GM18870 (cell line): ENCODE data around the gene PLXNA4.

Source experiments
- ATAC-seq: cut with Tn5 transposase; IDR thresholded peaks from one replicate; pipeline ENCODE4 v1.9.1; 2021; ENCODE audit warnings: moderate library complexity; ENCODE audit not compliant: unreplicated experiment

The PLXNA4 gene

DNA sequence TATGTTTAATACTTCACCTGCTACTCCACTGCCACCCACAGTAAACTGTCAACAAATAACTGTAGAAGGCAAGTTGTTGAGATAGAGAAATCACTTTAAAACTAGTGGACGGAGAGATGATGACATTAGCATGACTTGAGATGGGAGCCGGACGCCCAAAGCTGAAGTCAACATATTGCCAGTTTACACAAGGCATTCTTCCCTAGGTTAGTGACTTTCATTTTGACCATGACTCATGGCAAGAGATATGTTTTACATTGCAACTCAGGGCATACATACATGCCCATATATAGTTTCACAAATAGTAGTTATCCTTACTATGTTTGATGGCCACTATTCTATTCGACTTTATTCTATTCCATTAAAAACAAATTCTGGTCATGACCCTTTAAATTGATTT lies 296.6 kb downstream of the PLXNA4 start:
- ATAC-seq: no peak

DNA sequence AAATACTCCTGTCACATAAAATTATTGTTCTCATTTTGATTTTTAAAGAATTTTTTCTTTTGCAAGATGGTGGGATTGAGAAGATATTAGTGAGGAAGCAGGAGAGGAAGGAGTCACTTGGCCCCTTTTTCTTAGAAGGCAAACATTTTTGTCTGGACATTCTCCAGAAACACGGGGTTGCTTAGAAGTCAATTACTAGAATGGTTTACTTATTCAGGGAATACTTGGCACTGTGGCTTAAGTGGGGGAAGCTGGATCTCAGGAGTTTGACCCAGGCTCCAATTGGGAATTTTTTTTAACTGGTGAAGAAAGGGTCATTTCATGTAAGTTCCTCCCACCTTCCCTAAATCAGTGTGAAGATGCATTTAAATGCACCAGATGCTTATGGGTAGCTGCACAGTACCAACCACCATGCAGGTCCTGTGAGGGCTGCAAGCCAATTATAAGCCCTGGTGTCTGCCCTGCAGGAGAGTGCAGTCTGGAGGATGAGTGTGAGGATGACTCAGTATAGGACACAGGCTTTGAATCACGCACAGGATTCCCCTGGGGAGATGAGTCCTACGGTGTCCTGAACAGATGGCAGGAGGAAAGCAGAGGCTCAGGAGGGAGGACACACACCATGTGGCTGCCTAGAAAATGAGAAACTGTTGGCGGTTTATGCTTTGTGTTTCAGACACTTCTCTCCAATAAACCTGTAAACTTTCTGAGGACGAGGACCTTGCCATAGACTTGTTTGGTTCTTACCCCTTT lies 299.1 kb downstream of the PLXNA4 start:
- no peak for ATAC-seq

DNA sequence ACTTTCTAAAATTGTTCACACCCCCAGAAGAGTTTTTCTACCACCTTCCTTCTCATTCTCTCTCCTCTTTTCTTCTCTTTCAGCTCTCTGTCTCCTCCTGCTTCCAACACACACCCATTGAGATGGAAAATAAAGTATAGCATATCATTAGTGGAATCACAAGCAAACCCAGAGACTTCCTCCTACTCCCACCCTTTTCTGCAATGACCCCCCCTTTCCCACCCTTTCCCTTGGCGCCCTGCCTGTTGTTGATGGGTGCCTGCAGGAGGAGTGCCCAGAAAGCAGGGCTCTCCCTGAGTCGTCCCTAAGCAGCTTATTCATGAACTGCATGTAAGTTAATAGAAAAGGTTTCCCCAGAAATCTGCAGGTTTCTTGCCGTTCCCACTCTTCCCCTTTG lies 300.0 kb downstream of the PLXNA4 start:
- ATAC-seq: no peak

DNA sequence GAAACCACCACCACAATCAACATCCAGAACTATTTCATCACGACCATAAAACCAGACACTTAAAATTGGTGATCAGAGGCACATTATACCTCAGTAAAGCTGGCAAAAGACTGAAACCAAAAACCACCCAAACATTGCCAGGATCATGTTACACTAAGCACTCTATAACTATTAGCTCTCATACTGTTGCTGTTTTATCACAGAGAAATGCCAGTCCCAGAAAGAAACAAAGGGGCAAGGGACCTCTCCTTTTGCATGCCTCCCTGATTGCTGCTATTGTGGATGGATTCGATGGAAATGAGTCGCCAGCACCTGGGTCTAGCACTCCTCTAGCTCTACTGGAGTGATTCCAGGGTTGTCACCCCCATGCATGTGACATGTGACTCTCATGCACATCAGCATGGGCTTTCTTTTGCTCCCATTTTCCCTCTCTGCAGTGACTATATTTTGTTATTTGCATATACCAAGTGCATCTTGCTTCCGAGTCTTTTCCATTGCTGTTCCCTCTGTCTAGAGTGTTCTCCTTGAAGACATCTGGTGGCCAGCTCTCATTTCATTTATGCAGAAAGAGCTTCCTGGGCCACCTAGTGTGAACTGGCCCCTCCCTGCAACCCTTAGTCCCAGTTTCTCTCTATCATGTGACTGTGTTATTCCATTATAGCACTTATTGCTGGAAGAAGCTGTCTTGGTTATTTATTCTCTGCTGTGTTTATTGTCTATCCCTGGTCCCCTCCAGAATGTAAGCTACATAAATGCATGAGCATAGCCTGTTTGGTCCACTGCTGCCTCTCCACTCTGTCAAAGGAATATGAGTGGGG lies 300.6 kb downstream of the PLXNA4 start:
- ATAC-seq: no peak

DNA sequence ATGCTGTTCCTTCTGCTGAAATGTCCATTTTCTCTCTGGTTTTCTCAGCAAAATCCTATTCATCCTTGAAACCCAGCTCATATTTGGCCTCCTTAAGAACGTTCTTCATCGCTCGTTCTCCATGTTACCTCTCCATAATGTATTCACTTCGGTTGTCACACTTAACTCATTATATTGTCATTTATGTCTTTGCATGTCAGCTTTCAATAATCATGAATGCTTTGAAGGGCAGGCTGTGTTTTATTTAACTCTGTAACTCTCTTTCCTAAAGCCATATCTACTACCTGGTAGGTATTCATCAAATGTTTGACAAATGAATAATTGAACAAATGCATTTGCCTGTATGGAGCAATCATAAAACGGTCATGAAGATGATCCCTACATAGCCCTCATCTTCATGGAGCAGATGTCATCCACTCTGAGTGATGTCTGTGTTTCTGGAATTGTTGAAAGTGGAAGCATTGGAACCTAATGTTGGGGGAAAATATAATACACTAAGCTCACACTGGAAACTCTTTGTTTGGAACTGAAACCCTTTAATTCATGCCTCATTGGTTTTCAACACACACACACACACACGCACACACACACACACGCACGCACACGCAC lies 303.4 kb downstream of the PLXNA4 start:
- ATAC-seq: no peak

DNA sequence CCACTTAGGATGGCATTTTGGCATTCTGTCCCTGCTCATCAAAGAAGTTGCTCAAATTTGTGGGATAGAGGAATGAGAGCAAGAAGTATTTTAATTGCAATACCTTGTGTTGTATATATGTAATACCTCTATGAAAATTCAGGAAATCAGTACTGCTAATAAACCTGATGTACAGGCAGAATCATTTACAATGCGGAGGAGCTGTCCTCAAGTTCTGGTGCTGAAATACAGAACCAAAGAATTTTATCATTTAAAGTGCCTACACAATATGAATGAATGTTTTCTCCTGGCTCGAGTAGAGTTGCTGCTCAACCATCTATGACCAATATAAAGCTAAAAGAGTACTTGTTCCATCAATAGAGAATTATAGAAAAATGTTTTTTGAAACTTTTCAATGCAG lies 305.8 kb downstream of the PLXNA4 start:
- no peak for ATAC-seq

DNA sequence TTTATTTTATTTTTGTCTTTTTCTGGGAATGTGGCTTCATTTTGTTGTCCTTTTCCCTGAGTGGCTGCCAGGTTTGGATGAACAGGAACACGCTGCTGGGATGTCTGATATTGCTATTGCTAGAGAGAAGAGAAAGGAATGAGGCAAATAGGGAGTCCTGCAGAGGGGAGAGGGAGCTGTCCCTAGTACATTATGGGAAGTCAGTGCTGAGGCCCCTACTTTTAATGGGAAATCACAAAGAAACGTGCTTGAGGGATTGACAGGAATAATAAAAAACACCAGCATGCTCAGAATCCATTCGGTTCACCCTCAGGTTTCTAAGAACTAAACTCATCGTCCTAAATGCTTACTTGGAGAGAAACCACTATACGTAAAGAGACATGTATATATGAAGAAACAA lies 306.6 kb downstream of the PLXNA4 start:
- ATAC-seq: no peak

DNA sequence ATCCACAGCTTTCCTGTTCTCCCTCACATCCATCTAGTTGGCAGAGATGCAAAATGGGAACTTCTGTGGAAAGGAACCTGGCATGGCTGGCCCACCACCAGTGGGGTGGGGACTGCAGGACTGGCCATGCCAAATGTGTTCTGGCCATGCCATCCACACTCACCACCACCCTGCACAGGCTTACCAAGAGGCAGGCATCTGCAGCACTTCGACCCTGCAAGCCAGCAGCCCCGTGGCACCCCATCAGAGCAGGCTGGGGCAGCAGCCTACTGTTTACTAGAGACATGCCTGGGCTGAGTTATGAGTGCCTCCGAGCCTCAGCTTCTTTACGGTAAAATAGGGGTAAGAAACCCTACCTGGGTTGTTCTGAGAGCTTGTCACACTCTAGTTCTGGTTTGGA lies 313.1 kb downstream of the PLXNA4 start:
- no peak for ATAC-seq

DNA sequence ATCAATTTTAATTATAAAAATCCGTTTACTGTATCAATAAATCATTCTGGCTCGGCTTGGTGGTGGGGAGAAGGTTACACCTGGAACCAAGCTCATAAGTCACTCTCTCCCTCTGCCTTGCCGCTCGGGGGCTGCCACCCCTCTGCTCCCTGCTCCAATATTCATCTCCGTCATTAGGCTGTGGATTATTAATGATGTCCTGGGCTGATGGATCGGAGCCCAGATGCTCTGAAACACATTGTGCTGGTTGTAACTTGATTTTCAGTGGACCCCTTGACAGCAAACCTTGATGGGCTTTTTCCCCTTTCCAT lies 314.2 kb downstream of the PLXNA4 start:
- ATAC-seq: no peak

DNA sequence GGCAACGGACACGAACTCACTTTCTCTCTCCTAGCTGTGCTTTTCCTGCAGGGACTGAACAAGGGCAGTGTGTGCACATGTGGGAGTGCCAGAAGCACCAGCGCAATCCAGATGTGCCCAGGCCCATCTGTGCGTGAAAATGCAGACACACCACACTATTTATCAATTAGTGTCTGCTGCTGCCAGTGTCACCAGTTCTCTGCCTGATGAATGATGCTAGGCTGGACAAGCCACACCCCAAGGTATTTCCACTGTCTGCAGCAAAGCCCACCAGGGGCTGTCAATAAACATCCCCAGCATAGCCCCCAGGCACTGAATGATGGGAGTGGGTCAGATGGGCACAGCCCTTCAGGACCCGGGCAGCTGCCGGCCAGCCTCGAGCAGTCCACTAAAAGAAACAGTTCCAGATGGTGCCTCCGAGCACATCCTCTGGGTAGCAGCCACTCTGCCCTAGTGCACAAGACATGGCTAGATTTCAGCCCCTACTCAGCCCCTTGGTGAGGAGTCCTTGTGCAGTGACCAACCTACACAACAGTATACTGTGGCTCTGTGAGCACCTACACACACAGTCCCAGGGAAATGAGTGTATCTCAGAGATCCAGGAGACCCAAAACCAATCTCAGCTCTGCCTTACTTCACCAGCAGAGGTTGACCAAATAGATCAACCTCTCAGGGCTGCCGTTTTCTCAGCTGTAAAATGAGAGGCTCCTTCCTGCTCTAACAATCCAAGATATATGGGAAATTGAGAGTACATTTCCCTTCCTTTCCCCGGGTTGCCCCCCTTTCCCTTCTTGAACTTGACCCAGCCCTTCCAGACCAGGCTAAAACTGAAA lies 314.7 kb downstream of the PLXNA4 start:
- ATAC-seq: no peak

DNA sequence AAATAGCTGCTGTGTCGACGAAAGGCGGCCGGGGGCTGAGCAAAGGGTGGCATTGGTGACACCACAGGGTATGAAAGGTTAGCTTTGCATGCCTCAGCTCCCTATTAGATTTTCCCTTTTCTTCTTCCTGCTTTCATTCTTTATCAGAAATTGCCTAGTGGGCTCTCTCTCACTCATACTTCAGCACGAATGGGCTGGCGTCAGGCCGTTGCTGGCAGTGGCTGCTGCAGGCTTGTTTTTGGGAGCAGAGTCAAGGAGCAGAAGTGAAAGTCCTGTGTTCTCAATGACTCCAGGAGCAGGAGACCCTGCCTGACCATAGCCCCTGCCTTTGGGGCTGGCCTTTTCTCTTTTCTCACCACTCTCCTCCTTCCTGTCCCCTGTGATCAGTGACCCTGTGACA lies 318.0 kb downstream of the PLXNA4 start:
- no peak for ATAC-seq

DNA sequence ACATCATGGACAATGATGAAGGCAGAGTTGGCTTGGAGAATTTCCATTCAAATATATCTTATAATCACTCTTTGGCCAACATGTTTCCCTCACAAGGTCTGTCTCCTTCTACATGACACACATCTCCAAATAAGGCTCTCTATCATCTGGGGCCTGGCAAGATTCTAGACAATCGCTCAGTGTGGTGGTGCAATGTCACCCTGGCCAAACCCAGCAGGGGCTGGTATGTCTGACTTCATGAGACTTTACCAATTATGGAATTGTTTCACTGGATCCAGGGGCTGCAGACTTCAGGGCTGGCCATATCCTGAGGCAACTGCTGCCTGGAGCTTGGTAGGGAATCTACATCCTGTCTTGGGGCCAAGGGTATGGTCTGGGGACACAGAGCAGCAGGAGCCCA lies 319.0 kb downstream of the PLXNA4 start:
- no peak for ATAC-seq

DNA sequence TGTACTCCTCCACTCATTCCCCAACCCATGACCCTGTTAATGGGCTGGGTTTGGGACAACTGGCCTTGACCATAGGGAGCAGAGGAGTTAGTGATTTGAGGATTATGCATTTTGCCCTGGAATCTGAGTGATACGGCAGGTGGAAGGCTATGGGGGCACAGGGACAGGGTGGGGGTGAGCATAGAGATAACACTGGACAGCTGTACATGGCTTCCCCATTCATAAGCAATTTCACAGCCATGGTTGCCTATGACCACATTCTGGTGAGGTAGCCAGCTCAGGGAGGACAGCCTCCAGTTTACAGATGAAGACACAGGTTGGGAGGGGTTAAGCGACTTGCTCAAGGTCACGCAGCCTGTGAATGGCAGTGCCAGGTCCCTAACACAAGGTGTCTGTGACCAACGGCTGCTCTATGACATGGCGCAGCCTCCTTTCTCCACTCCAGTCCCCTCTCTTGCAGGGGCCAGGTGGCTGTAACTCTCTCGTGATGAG lies 319.5 kb downstream of the PLXNA4 start:
- no peak for ATAC-seq

DNA sequence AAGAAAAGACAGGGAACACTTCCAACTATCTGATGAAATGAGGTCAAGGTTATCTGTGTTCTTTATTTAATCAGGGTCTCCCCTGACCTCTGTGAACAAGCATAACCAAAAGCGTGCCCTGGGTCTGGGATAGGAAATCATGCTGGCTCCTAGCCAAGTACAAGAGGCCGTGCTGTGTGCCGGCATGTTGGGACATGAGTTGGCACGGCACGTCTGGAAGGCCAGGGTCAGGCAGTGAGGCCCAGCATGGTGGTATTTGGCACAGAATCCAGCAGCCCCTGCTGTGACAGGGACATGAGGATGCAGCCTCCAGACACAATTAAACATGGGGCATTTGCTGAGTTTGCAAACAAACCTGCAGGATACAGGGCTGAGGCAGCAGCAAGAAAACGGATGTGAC lies 320.4 kb downstream of the PLXNA4 start:
- ATAC-seq: no peak

DNA sequence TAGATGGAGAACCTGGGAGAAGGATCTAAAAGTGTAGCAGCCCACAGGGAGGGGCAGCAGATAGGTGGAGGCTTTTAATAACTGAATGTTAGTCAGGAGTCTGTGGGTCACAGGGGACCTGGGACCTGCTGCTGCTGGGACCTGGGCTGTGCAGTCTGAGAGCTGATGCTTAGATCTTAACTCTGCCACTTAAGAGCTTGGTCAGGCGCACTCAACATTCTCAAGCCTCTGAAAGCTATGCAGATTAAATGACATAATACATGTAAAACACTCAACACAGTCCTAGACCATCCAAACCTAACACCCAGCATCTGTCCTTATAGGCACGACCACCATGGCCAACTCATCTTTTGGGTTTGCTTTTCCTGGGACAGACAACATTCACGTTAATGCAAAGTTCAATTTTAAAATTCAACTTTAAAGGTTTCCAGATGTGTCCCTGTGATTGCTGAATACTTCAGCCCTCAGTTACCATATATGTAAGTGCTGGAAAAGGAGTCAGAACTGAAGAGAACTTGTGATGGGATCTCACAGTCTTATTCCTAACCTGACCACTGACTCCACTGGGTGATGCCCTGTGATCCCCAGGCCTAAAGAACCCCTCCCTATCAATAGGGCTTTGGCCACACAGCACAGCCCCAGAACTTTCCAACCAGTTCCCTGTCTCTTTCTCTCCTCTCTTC lies 321.0 kb downstream of the PLXNA4 start:
- no peak for ATAC-seq

DNA sequence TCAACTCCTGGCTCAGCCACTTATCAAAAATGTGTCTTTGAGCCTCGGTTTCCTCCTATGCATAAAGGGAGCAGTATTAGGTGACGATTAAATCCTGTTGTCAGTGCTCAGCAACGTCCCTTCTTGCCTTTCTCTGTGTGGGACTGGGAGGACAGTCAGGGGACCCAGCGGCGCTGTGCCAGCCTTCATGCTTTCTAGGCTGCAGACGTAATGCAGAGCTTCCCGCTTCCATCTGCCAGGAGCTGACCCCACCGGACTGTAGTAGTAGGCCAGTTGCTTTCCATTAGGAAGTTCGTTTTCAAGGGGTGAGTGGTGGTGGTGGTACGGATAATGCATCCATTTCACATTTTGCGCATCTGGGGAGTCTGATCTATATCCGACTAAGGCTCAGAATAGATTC lies 321.8 kb downstream of the PLXNA4 start:
- ATAC-seq: no peak

DNA sequence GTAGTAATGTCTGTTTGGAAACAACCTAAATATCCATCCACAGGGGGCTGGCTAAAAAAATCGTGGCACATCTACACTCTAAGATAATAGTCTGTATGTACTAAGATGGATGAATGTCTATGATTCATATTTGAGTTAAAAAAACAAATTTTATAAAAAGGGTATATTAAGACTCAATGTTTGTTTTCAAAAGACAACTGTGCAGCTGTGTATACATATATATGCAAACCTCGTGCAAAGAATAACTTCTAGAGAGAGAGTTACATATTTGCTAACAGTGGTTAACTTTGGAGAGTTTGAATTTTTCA lies 323.5 kb downstream of the PLXNA4 start:
- ATAC-seq: no peak

DNA sequence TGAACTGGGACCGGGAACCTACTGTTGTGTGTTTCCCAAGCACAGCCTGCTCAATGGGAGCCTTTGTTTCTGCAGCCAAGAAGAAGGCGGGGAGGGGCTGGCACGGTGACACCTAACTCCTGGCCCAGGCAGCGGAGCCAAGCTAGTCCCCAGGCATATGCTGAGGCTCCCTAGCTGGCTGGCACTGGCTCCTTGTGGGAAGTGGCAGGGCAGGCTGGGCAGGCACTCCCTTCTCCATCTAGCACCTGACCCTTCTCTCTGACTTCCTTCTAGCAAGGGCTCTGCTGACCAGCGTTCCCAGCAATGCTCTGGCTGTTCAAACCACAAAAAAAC lies 325.0 kb downstream of the PLXNA4 start:
- no peak for ATAC-seq

DNA sequence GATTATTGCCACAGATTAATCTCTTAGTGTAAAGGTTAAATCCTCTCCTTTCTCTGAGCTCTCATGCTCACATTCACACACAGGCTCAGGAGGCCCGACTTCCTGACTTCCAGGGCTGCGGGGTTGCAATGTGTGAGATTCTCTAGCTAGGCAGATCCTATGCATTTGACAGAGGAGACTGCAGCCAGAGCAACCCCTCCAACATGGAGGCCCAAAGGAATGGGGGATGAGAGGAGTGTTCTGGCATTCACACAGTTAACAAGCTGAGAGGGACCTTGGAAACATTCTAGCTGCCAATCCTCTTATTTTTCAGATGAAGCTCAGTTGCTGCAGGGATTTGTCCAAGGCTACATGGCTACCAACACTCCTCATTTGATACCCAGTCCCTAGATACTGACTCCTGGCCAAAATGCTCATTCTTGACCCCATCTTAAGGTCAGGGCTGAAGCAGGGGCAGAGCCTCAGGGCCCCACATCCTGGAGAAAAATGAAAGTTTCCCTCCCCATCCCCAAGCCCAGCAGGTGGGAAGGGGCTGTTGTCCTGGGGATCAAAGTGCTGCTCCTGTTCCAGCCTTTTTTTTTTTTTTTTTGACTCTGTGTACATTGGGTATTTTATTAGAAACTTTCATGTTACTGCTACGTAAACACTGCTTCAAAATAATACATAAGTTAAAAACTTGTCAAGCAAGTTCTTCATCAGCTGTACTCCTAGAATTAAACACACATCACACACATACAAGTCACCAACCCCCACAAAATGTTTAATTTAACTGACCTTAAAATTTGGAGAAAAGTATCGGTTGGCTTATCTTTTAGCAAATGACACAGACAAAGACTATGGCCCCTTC lies 325.6 kb downstream of the PLXNA4 start:
- no peak for ATAC-seq
